ENCODE measurements around the gene ADCY2. TPM values are rescaled to one million over a fixed set of nuclear protein-coding genes. Genes with fewer than 3 reads are reported as not detected.

The ADCY2 gene
- total and polyA plus RNA-seq, 9 of the 15 experiments (the other 6 are each of a cell fraction or from before 2014, with no cell fraction given), result 0.01 to 0.15 (median 0.03) TPM; not detected in 5

- intact Hi-C loops (cut with micrococcal nuclease), result loop anchor here (5.0 to 10.0 kb wide), 2 partner anchors 350 to 573 kb away; no protein-coding TSS in a partner anchor
- ChIA-PET POLR2A (no interaction called here), CTCF (ENCODE audit: low intra/inter-chr PET ratio) (no interaction called here)
- peaks cover 0 to 10% of the 10 kb centered on the region in 2 experiments; a peak in 1 of 5 replicates for H3K4me1 ChIP-seq (replicated peaks in 1 of 2; ENCODE audit: control insufficient read depth in 2 of 2, insufficient read depth in 2 of 2, low read length in 2 of 2)
- TF ChIP-seq ZNF445 (CRISPR knock-in tag; IDR thresholded peaks at IDR 0.05; ENCODE audit: low read depth) (no peak), CHCHD3 (CRISPR knock-in tag; IDR thresholded peaks at IDR 0.05) (no peak), ZNF354B (CRISPR knock-in tag; IDR thresholded peaks at IDR 0.05) (no peak), PHB (CRISPR knock-in tag; IDR thresholded peaks at IDR 0.05) (no peak), ZNF584 (CRISPR knock-in tag; IDR thresholded peaks at IDR 0.05; ENCODE audit: low read depth) (no peak), KAT2B (IDR thresholded peaks at IDR 0.05; ENCODE audit: low read depth, low read length) (no peak), FUS (optimal IDR thresholded peaks at IDR 0.05; ENCODE audit: low read depth, low read length) (no peak)
- no peak overlapping the region for H3K4me3 ChIP-seq
- H3K9me3 ChIP-seq (replicated peaks; ENCODE audit: control insufficient read depth, insufficient read depth, low read depth, low read length), result no peaks in the 10 kb centered on the region
- BruUV-seq (replicated peaks), result no TSS peak
- ATAC-seq (no peak), FAIRE-seq (no peak), DNase-seq (ENCODE audit: extremely low read depth in 1 of 4, low spot score in 3 of 4) (no peak)
- WGBS (ENCODE audit: insufficient coverage, low coverage, missing lambda C conversion rate), result 11% methylated on average over 36 of the region's 45 CpGs
- in situ Hi-C loops (cut with MboI), result no loop called here
- no peak overlapping the region for H3K27ac ChIP-seq (ENCODE audit: extremely low read depth, low read depth, low read length)
- peaks cover 0 to 20% of the 10 kb centered on the region in 2 experiments; a peak in 2 of 5 replicates for H3K27me3 ChIP-seq (ENCODE audit: control insufficient read depth in 2 of 2, insufficient read depth in 2 of 2, low read length in 2 of 2)
- H4K20me1 ChIP-seq (replicated peaks; ENCODE audit: control insufficient read depth, insufficient read depth, low read length), result no peaks in the 10 kb centered on the region
- H3K9ac ChIP-seq (ENCODE audit: insufficient read depth in 1 of 2, low read depth in 2 of 2, low read length in 2 of 2), result no peak overlapping the region
- H3K36me3 ChIP-seq (ENCODE audit: control insufficient read depth, insufficient read depth, low read length), result no peaks in the 10 kb centered on the region
- no peak overlapping the region for H3K4me2 ChIP-seq (ENCODE audit: insufficient read depth, low read length)
- H3K9me1 ChIP-seq (ENCODE audit: control insufficient read depth, insufficient read depth, low read length), result no peaks in the 10 kb centered on the region
- no peak overlapping the region for H2AFZ ChIP-seq (ENCODE audit: low read depth, low read length)
- H3K79me2 ChIP-seq (ENCODE audit: control insufficient read depth, insufficient read depth, low read length), result no peaks in the 10 kb centered on the region
Observed at GRCh38 chr5:7394889-7395431, 978 bp upstream of the ADCY2 start.

All from K562 (cell line).